Caco-2 (cell line): ENCODE data around the gene STPG1. TPM values are rescaled to one million over a fixed set of nuclear protein-coding genes. Genes with fewer than 3 reads are reported as not detected.

Experiments used
- BruUV-seq: library from RNA; stranded (reverse); fragments of 400-500 nt; replicated peaks from 2 replicates; lab custom pipeline; 2021; lab: Mats Ljungman, UMichigan
- CTCF ChIA-PET: fragments of 300-600 bp; sonication (Branson Sonifier 250); formaldehyde crosslinking; loops from one replicate; lab custom pipeline; 2022; ENCODE audit warnings: antibody characterized with exemption; lab: Charles Lee
- POLR2A ChIA-PET: fragments of 300-600 bp; sonication (Branson Sonifier 250); formaldehyde crosslinking; loops from one replicate; lab custom pipeline; 2022; ENCODE audit warnings: antibody characterized with exemption; lab: Charles Lee
- DNase-seq, 2 experiments: peaks; one replicate each; pipeline versions ENCODE4 v3.0.0 to v3.0.0-alpha.2; 2020 to 2022
- H3K27me3 ChIP-seq: replicated peaks from 2 replicates; pipeline ENCODE4 v1.6.0; 2011; ENCODE audit warnings: low read length; ENCODE audit not compliant: control insufficient read depth, insufficient read depth
- H3K36me3 ChIP-seq: 2 replicates; pipeline ENCODE4 v1.5.1; 2011; ENCODE audit warnings: low read length; ENCODE audit not compliant: control insufficient read depth, insufficient read depth
- H3K4me1 ChIP-seq: fragments of 250-450 bp; sonication (Bioruptor Pico); 2 replicates; pipeline ENCODE4 v1.5.1; 2020; ENCODE audit warnings: mild to moderate bottlenecking
- H3K4me3 ChIP-seq: 2 replicates; pipeline ENCODE4 v1.5.1; 2011; ENCODE audit warnings: low read depth, mild to moderate bottlenecking, control low read depth, low read length
- H3K9me3 ChIP-seq: fragments of 250-450 bp; sonication (Bioruptor Pico); 2 replicates; pipeline ENCODE4 v1.5.1; 2020; ENCODE audit warnings: mild to moderate bottlenecking, moderate library complexity
- H3K27ac Mint-ChIP-seq: one replicate; pipeline ENCODE4 v1.8.0; 2022; ENCODE audit warnings: mixed read lengths; ENCODE audit not compliant: unreplicated experiment
- H3K27me3 Mint-ChIP-seq: one replicate; pipeline ENCODE4 v1.8.0; 2022; ENCODE audit warnings: mixed read lengths; ENCODE audit not compliant: insufficient read depth, unreplicated experiment
- H3K36me3 Mint-ChIP-seq: one replicate; pipeline ENCODE4 v1.8.0; 2022; ENCODE audit warnings: mild to moderate bottlenecking, mixed read lengths; ENCODE audit not compliant: insufficient read depth, unreplicated experiment
- H3K4me1 Mint-ChIP-seq: one replicate; pipeline ENCODE4 v1.8.0; 2022; ENCODE audit warnings: low read depth, mixed read lengths; ENCODE audit not compliant: unreplicated experiment
- H3K4me3 Mint-ChIP-seq: one replicate; pipeline ENCODE4 v1.8.0; 2022; ENCODE audit warnings: mild to moderate bottlenecking, moderate library complexity, mixed read lengths; ENCODE audit not compliant: unreplicated experiment
- H3K9me3 Mint-ChIP-seq: one replicate; pipeline ENCODE4 v1.8.0; 2022; ENCODE audit warnings: mixed read lengths; ENCODE audit not compliant: unreplicated experiment
- CTCF ChIP-seq, 2 experiments: fragments of 200-600 bp in 1 of 2; IDR thresholded peaks; 1 replicate in 1 of 2; 2 replicates in 1 of 2; pipeline versions ENCODE4 v1.5.1 to v1.8.0; 2011 to 2022; ENCODE audit warnings: antibody characterized with exemption in 1 of 2, control low read depth in 1 of 2, inconsistent platforms in 1 of 2, low read depth in 1 of 2, low read length in 1 of 2, mild to moderate bottlenecking in 1 of 2, moderate library complexity in 1 of 2; ENCODE audit not compliant: insufficient read depth in 1 of 2, severe bottlenecking in 1 of 2, unreplicated experiment in 1 of 2
- intact Hi-C: fragments of 100-400 bp; cut with micrococcal nuclease; formaldehyde crosslinking; loops from one replicate; pipeline ENCODE4 v1.10.0; 2022; ENCODE audit not compliant: unreplicated experiment
- total RNA-seq: library from RNA; stranded (reverse); gene quantifications from 2 replicates; pipeline ENCODE4 v1.2.3, GENCODE V29; 2022

STPG1 gene
- total RNA-seq, 1 experiment from 2014 or later: 8.6 TPM

DNA sequence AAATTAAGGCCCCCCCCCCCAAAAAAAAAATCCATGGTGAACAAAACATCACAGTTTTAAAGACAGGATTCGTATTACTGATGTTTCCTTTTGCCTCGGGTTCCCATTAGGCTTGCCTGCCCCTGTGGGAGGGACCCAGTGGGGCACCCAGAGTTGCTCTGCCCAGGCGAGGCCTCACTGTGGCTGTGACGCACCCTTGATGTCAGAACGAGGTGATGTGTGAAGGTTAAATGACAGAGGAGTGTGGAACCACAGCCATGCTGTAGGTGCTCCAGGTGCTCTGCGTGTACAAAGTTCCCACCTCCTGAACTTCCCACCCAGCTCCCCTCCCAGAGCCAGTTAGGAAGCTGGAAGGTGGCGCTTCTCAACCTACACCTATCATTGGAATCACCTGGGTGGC is 56.5 kb downstream of the STPG1 start:
- intact Hi-C loops: no loop called here
- Histone ChIP-seq H3K27me3 (no peaks in the 10 kb centered on the region), H3K9me3 (no peaks in the 10 kb centered on the region), H3K4me3 (no peak overlapping the region), H3K4me1 (no peaks in the 10 kb centered on the region), H3K36me3 (no peaks in the 10 kb centered on the region)
- peaks cover 6% of the 10 kb centered on the region for H3K36me3 Mint-ChIP-seq
- H3K27me3 Mint-ChIP-seq: no peaks in the 10 kb centered on the region
- no peaks in the 10 kb centered on the region for H3K4me1 Mint-ChIP-seq
- ChIA-PET CTCF (no interaction called here), POLR2A (interaction anchor here (0.6 kb wide), 1 partner anchor 1013 kb away, joined by 4 read pairs; no protein-coding TSS in a partner anchor)
- no peak for DNase-seq
- H3K27ac Mint-ChIP-seq: no peak overlapping the region
- H3K9me3 Mint-ChIP-seq: no peaks in the 10 kb centered on the region
- BruUV-seq: no TSS peak
- TF ChIP-seq CTCF (IDR thresholded peaks at IDR 0.05; ENCODE audit: insufficient read depth in 1 of 2, low read depth in 1 of 2, low read length in 1 of 2, severe bottlenecking in 1 of 2, unreplicated experiment in 1 of 2): no peak
- no peak overlapping the region for H3K4me3 Mint-ChIP-seq

DNA sequence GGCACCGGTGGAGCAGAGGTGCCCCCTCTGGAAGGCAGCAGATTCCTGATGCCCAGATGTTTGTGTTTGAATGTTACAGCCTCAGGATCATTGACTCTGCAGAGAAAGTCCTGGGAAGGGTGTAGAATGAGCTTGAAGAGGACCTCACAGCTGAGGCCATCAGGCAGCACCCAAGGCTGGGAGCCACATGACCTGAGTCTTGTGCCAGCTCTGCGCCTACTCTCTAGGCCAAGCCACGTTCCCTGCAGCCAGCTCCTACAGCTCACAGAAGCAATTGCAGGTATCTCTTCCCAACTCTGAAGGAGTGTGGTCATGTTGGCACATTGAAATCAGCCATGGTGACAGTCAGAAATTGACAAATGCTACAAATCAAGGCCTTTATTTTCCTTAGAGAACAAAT is 58.1 kb downstream of the STPG1 start:
- no peak for DNase-seq
- Histone ChIP-seq H3K9me3 (no peaks in the 10 kb centered on the region), H3K4me3 (no peak overlapping the region), H3K36me3 (no peaks in the 10 kb centered on the region), H3K27me3 (no peaks in the 10 kb centered on the region), H3K4me1 (no peaks in the 10 kb centered on the region)
- H3K9me3 Mint-ChIP-seq: no peaks in the 10 kb centered on the region
- POLR2A ChIA-PET: no interaction called here
- no peaks in the 10 kb centered on the region for H3K4me1 Mint-ChIP-seq
- CTCF ChIA-PET: no interaction called here
- no peak overlapping the region for H3K4me3 Mint-ChIP-seq
- intact Hi-C loops: no loop called here
- no peak for TF ChIP-seq CTCF (IDR thresholded peaks at IDR 0.05; ENCODE audit: insufficient read depth in 1 of 2, low read depth in 1 of 2, low read length in 1 of 2, severe bottlenecking in 1 of 2, unreplicated experiment in 1 of 2)
- peaks cover 6% of the 10 kb centered on the region for H3K36me3 Mint-ChIP-seq
- H3K27ac Mint-ChIP-seq: no peak overlapping the region
- BruUV-seq: no TSS peak
- no peaks in the 10 kb centered on the region for H3K27me3 Mint-ChIP-seq

- CTCF ChIA-PET: no interaction called here
- Histone ChIP-seq H3K36me3 (no peaks in the 10 kb centered on the region), H3K4me3 (no peak overlapping the region), H3K4me1 (no peaks in the 10 kb centered on the region), H3K27me3 (no peaks in the 10 kb centered on the region), H3K9me3 (no peaks in the 10 kb centered on the region)
- Mint-ChIP-seq H3K36me3 (peaks cover 6% of the 10 kb centered on the region), H3K27me3 (no peaks in the 10 kb centered on the region), H3K4me1 (no peaks in the 10 kb centered on the region), H3K9me3 (no peaks in the 10 kb centered on the region), H3K27ac (no peak overlapping the region), H3K4me3 (no peak overlapping the region)
- intact Hi-C loops: no loop called here
- BruUV-seq: no TSS peak
- DNase-seq: no peak
- POLR2A ChIA-PET: no interaction called here
- no peak for TF ChIP-seq CTCF (IDR thresholded peaks at IDR 0.05; ENCODE audit: insufficient read depth in 1 of 2, low read depth in 1 of 2, low read length in 1 of 2, severe bottlenecking in 1 of 2, unreplicated experiment in 1 of 2)
These were observed 60.2 kb downstream of the STPG1 start for GRCh38 chr1:24353292-24353891.
